Middle frontal gyrus (tissue), 1 donor: ENCODE results near the gene CSTPP1.
"Not testable (repeated sequence)": the region's sequence is repeated elsewhere in the genome, so short reads cannot be mapped to it uniquely, and the experiment has no call there.

ENCODE experiments used
- DNase-seq: peaks from one replicate; pipeline ENCODE4 v3.0.0-alpha.2; 2015; ENCODE audit warnings: low spot score; ENCODE audit errors: extremely low spot score

The CSTPP1 gene

GRCh38 chr11:47202576-47202975, 266.0 kb downstream of the CSTPP1 start:
- no peak for DNase-seq

DNA sequence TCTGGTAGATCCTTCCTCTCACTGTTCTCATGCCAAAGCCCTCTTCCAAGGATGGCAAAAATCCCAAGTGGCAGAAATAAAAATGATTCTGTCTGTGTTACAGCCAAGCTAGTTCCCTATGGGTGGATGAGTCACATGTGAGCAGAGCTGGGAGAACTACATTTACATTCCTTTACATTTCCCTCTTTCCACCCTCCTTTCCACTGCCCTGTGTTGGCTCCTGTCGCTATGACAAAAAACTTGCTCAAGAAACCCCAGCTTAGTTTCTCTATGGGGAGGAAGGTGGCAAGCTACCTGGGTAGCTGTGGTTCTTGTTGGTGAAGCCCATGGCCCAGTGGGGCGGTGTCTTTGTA, 268.1 kb downstream of the CSTPP1 start:
- peak; percentile 52 for DNase-seq

- not testable (repeated sequence) for DNase-seq
These were observed 270.0 kb downstream of the CSTPP1 start for GRCh38 chr11:47206577-47206976.

GRCh38 chr11:47207459-47207858, 270.9 kb downstream of the CSTPP1 start:
- DNase-seq = no peak

GRCh38 chr11:47208008-47208552, 271.5 kb downstream of the CSTPP1 start:
- not testable (repeated sequence) for DNase-seq

GRCh38 chr11:47208628-47209027, 272.1 kb downstream of the CSTPP1 start:
- DNase-seq = no peak
